HepG2 (cell line): ENCODE data around the gene LAG3. TPM values are rescaled to one million over a fixed set of nuclear protein-coding genes. Genes with fewer than 3 reads are reported as not detected.

Source experiments
- ATAC-seq: fragments of 200-7000 bp; cut with Tn5 transposase; 3 replicates; pipeline ENCODE4 v1.9.1; 2020; ENCODE audit warnings: mild to moderate bottlenecking, moderate library complexity
- BruUV-seq: library from RNA; stranded (reverse); fragments of 400-500 nt; replicated peaks from 2 replicates; lab custom pipeline; 2021; lab: Mats Ljungman, UMichigan
- CTCF ChIA-PET: fragments of 300-600 bp; formaldehyde crosslinking; extraction: SDS; loops from one replicate; lab custom pipeline; 2021; ENCODE audit warnings: low total read pairs, inconsistent platforms, low intra/inter-chr PET ratio; lab: Yijun Ruan, JAX
- POLR2A ChIA-PET: fragments of 350-600 bp; sonication (Branson Sonifier 250); formaldehyde crosslinking; loops from one replicate; lab custom pipeline; 2020; ENCODE audit warnings: antibody characterized with exemption, inconsistent platforms; lab: Yijun Ruan, JAX
- DNase-seq: peaks from one replicate; pipeline ENCODE4 v3.0.0-alpha.2; 2015; ENCODE audit warnings: low spot score
- FAIRE-seq: peaks from 3 replicates; lab custom pipeline; 2011; peaks lifted over from hg19 to GRCh38; lab: Jason Lieb, UNC
- H2AFZ ChIP-seq: one replicate; pipeline ENCODE4 v1.6.1; 2011; ENCODE audit warnings: low read length, inconsistent platforms
- H3K27ac ChIP-seq: fragments of 300-600 bp; 3 replicates; pipeline ENCODE4 v1.8.0; 2011; ENCODE audit warnings: mixed run types, mild to moderate bottlenecking, mixed read lengths, low read length, inconsistent platforms; ENCODE audit not compliant: insufficient read depth; ENCODE audit errors: extremely low read length
- H3K27me3 ChIP-seq, 2 experiments: fragments of 200-600 bp in 1 of 2; 2 replicates in 1 of 2; 3 replicates in 1 of 2; pipeline versions ENCODE4 v1.6.0 to v1.8.0; 2011; ENCODE audit warnings: low read length in 2 of 2, mild to moderate bottlenecking in 2 of 2, moderate library complexity in 2 of 2, inconsistent platforms in 1 of 2; ENCODE audit not compliant: insufficient read depth in 2 of 2, control insufficient read depth in 1 of 2
- H3K36me3 ChIP-seq, 2 experiments: fragments of 200-600 bp in 1 of 2; replicated peaks in 1 of 2; 2 replicates in 1 of 2; 3 replicates in 1 of 2; pipeline versions ENCODE4 v1.5.1 to v1.8.0; 2011; ENCODE audit warnings: low read length in 2 of 2, inconsistent platforms in 1 of 2; ENCODE audit not compliant: insufficient read depth in 2 of 2, control insufficient read depth in 1 of 2
- H3K4me1 ChIP-seq: 2 replicates; pipeline ENCODE4 v1.5.1; 2012; ENCODE audit warnings: low read length, inconsistent platforms; ENCODE audit not compliant: insufficient read depth
- H3K4me2 ChIP-seq: 2 replicates; pipeline ENCODE4 v1.6.0; 2011; ENCODE audit warnings: low read depth, low read length, inconsistent platforms
- H3K4me3 ChIP-seq, 3 experiments: fragments of 200-600 bp in 1 of 3; sonication (generic), shearing (Covaris generic) in 1 of 3; replicated peaks in 1 of 3; 2 replicates each; pipeline ENCODE4 v1.5.1; 2011 to 2016; ENCODE audit warnings: low read length in 3 of 3, inconsistent platforms in 2 of 3, low read depth in 2 of 3, mild to moderate bottlenecking in 2 of 3, control low read depth in 1 of 3, mixed read lengths in 1 of 3; ENCODE audit not compliant: insufficient read depth in 1 of 3
- H3K79me2 ChIP-seq: one replicate; pipeline ENCODE4 v1.6.1; 2011; ENCODE audit warnings: low read length, inconsistent platforms; ENCODE audit not compliant: insufficient read depth
- H3K9ac ChIP-seq: 2 replicates; pipeline ENCODE4 v1.6.0; 2011; ENCODE audit warnings: mild to moderate bottlenecking, low read depth, low read length, inconsistent platforms; ENCODE audit not compliant: insufficient read depth
- H3K9me3 ChIP-seq: 2 replicates; pipeline ENCODE4 v1.5.1; 2012; ENCODE audit warnings: mild to moderate bottlenecking, low read length
- H4K20me1 ChIP-seq: 2 replicates; pipeline ENCODE4 v1.6.0; 2011; ENCODE audit warnings: inconsistent platforms, mild to moderate bottlenecking, low read length, moderate library complexity; ENCODE audit not compliant: insufficient read depth
- KLF11 ChIP-seq: IDR thresholded peaks from 2 replicates; pipeline ENCODE4 v1.6.1; 2016; ENCODE audit warnings: missing compliant biosample characterization
- MIER3 ChIP-seq: IDR thresholded peaks from 2 replicates; pipeline ENCODE4 v1.6.1; 2016; ENCODE audit warnings: missing compliant biosample characterization, borderline replicate concordance
- NFE2L1 ChIP-seq: sonication (generic); formaldehyde crosslinking; IDR thresholded peaks from 2 replicates; pipeline ENCODE4 v1.4.0; 2020; ENCODE audit warnings: missing genetic modification reagents, mild to moderate bottlenecking, borderline replicate concordance
- NFYC ChIP-seq: IDR thresholded peaks from 2 replicates; pipeline ENCODE4 v1.6.1; 2016; ENCODE audit warnings: missing genetic modification reagents, missing compliant biosample characterization
- ZNF33A ChIP-seq: sonication (generic); formaldehyde crosslinking; IDR thresholded peaks from 2 replicates; pipeline ENCODE4 v1.5.1; 2020; ENCODE audit warnings: missing genetic modification reagents, mild to moderate bottlenecking, moderate library complexity, borderline replicate concordance
- ZNF383 ChIP-seq: sonication (generic); formaldehyde crosslinking; IDR thresholded peaks from 2 replicates; pipeline ENCODE4 v1.4.0; 2020; ENCODE audit warnings: missing genetic modification reagents, mild to moderate bottlenecking, borderline replicate concordance
- ZNF850 ChIP-seq: sonication (generic); formaldehyde crosslinking; conservative IDR thresholded peaks from 2 replicates; pipeline ENCODE4 v1.9.0; 2021; ENCODE audit warnings: mild to moderate bottlenecking, missing genetic modification reagents
- WGBS: methylation state at CpG from one replicate; pipeline ENCODE4 v1.1.6; 2017; ENCODE audit warnings: low lambda C conversion rate; 5-methylcytosine and 5-hydroxymethylcytosine counted together
- in situ Hi-C: cut with HindIII; loops from 2 replicates; pipeline ENCODE4 v1.10.0; 2017; ENCODE audit warnings: low pct_unique_long_range_greater_than_20kb; ENCODE audit not compliant: extremely low pct_ligation_motif_present
- intact Hi-C: fragments of 100-400 bp; cut with micrococcal nuclease; formaldehyde crosslinking; loops from one replicate; pipeline ENCODE4 v1.10.0; 2022; ENCODE audit not compliant: unreplicated experiment
- polyA plus RNA-seq, 8 experiments: library from polyadenylated mRNA; depleted of rRNA in 3 of 8; stranded (reverse) in 7 of 8; unstranded in 1 of 8; fragments of >200 nt; fragmentation: Illumina TruSeq in 4 of 8; extraction: Trizol in 4 of 8; gene quantifications; 2 replicates each; pipeline versions ENCODE4 v1.2.1 to v1.2.3, GENCODE V29; 2011 to 2016; ENCODE audit warnings: low read depth in 4 of 8, missing spikeins in 1 of 8, mixed read lengths in 1 of 8; ENCODE audit not compliant: insufficient read depth in 1 of 8
- total RNA-seq, 5 experiments: library from RNA; depleted of rRNA; stranded (reverse); fragments of >200 nt; fragmentation: Illumina TruSeq; extraction: Trizol; gene quantifications; 2 replicates each; pipeline ENCODE4 v1.2.3, GENCODE V29; 2016; ENCODE audit warnings: low read depth in 1 of 5
- TF ChIP-seq, protein P1 (sequence below): sonication (generic); formaldehyde crosslinking; IDR thresholded peaks from 2 replicates; pipeline ENCODE4 v1.4.0; 2020; ENCODE audit warnings: mild to moderate bottlenecking, missing genetic modification reagents
- TF ChIP-seq, protein P2 (sequence below): sonication (generic); formaldehyde crosslinking; IDR thresholded peaks from 2 replicates; pipeline ENCODE4 v1.4.0; 2020; ENCODE audit warnings: missing genetic modification reagents, low read depth, mild to moderate bottlenecking, borderline replicate concordance

The LAG3 gene
- total and polyA plus RNA-seq, 2 of the 13 experiments (the other 11 are each of a cell fraction or from before 2014, with no cell fraction given): 0.11 to 0.26 TPM

- Histone ChIP-seq H4K20me1 (no peaks in the 10 kb centered on the region), H3K9ac (no peak overlapping the region), H3K79me2 (peaks cover 7% of the 10 kb centered on the region), H3K4me1 (peaks cover 47% of the 10 kb centered on the region), H3K27me3 (no peaks in the 10 kb centered on the region), H3K36me3 (no peaks in the 10 kb centered on the region), H3K4me3 (no peak overlapping the region), H3K4me2 (no peak overlapping the region), H3K27ac (no peak overlapping the region), H3K9me3 (no peaks in the 10 kb centered on the region), H2AFZ (no peak overlapping the region)
- FAIRE-seq: no peak
- BruUV-seq: no TSS peak
- ChIA-PET POLR2A (no interaction called here), CTCF (no interaction called here)
- in situ Hi-C loops (no loop called here), intact Hi-C loops (no loop called here)
- no peak for DNase-seq
- ATAC-seq: no peak
- TF ChIP-seq KLF11 (CRISPR knock-in tag): no peak
- no peak for TF ChIP-seq ZNF33A (CRISPR knock-in tag)
- no peak for TF ChIP-seq ZNF383 (CRISPR knock-in tag)
- TF ChIP-seq NFE2L1 (CRISPR knock-in tag): no peak
- TF ChIP-seq MIER3: no peak
- no peak for TF ChIP-seq NFYC (CRISPR knock-in tag)
- no peak for TF ChIP-seq ZNF850 (CRISPR knock-in tag)
- TF ChIP-seq, protein P1, sequence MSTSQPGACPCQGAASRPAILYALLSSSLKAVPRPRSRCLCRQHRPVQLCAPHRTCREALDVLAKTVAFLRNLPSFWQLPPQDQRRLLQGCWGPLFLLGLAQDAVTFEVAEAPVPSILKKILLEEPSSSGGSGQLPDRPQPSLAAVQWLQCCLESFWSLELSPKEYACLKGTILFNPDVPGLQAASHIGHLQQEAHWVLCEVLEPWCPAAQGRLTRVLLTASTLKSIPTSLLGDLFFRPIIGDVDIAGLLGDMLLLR: no peak
- TF ChIP-seq, protein P2, sequence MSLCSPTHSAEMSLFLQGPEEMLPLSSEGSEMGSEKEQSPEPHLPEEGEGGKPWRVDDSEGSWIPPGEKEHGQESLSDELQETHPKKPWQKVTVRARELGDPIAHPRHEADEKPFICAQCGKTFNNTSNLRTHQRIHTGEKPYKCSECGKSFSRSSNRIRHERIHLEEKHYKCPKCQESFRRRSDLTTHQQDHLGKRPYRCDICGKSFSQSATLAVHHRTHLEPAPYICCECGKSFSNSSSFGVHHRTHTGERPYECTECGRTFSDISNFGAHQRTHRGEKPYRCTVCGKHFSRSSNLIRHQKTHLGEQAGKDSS (CRISPR knock-in tag): no peak
- WGBS: 48% methylated on average over 8 of the region's 8 CpGs
Measured at GRCh38 chr12:6757028-6757690, 15.2 kb upstream of the LAG3 start.
